Coronary artery (tissue), 2 donors: Measurements from ENCODE around the gene OTUB2.

ENCODE experiments used
- DNase-seq: peaks from one replicate; pipeline ENCODE4 v3.0.0-alpha.2; 2017; ENCODE audit warnings: low spot score
- H3K27ac ChIP-seq, 2 donors: fragments of 200-600 bp; sonication (generic); one replicate each; pipeline ENCODE4 v1.5.1; 2016 to 2019
- H3K4me3 ChIP-seq: fragments of 200-600 bp; sonication (generic); 2 replicates; pipeline ENCODE4 v1.5.1; 2016; ENCODE audit warnings: mild to moderate bottlenecking, moderate library complexity
- TF ChIP-seq, protein P1 (sequence below): fragments of 200-600 bp; sonication (generic); IDR thresholded peaks from one replicate; pipeline ENCODE4 v1.5.1; 2019; ENCODE audit warnings: antibody characterized with exemption

OTUB2 gene

DNA sequence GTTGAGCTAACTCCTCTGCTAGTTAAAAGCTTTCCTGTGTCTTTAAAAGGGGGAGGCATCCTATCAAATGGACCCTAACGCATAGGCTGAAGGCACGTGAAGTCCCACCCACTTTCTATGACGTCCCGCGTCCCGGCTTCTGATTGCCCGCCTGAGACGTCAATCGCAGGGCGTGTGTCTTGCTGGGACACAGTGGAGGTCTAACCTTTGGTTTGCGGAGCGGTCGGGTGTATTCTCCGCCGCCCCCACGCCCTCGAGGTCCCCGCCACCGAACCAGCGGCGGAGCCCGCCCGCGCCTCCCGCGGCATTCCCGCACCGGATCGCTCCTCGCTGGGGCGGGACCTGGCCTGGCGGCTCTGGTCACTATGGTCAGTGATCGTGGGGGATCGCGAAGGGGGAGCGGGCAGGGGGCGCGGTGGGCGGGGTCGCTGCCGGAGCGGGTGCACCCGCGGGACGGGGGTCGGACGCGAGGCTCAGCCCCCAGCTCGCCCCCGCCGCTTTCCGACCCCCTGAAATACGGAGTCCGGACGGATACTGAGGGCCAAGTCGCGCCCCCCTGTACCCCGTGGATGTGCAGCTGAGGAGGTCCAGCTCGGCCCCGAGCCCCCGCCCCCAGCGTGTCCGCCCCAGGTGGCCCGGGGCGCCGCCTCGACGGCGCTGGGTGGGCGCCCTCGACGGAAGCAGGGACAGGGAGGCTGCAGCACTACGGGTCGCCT, at the start of gene OTUB2:
Gene OTUB2 (plus strand): TSS at position 168 of the 716 bp plus-strand sequence. CDS start 198 bp downstream, at position 366.
- H3K27ac ChIP-seq, result no peak within 1 kb of the TSS

GRCh38 chr14:93976477-93977057, 49.6 kb upstream of the OTUB2 start, which contains the start of gene ASB2:
Gene ASB2, minus strand, starts transcription at chr14:93976570. Its CDS starts 12,031 bp downstream, at chr14:93964539.
- TF ChIP-seq, protein P1, sequence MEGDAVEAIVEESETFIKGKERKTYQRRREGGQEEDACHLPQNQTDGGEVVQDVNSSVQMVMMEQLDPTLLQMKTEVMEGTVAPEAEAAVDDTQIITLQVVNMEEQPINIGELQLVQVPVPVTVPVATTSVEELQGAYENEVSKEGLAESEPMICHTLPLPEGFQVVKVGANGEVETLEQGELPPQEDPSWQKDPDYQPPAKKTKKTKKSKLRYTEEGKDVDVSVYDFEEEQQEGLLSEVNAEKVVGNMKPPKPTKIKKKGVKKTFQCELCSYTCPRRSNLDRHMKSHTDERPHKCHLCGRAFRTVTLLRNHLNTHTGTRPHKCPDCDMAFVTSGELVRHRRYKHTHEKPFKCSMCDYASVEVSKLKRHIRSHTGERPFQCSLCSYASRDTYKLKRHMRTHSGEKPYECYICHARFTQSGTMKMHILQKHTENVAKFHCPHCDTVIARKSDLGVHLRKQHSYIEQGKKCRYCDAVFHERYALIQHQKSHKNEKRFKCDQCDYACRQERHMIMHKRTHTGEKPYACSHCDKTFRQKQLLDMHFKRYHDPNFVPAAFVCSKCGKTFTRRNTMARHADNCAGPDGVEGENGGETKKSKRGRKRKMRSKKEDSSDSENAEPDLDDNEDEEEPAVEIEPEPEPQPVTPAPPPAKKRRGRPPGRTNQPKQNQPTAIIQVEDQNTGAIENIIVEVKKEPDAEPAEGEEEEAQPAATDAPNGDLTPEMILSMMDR, result no peak
- no peak for DNase-seq
- H3K27ac ChIP-seq, result peak within 1 kb of the TSS; percentile 75 to 92
- peak within 1 kb of the TSS; percentile 70 for H3K4me3 ChIP-seq

More for the DNA sequence above, at the start of gene OTUB2:
- TF ChIP-seq, protein P1, result no peak
- peak within 1 kb of the TSS; percentile 85 for H3K4me3 ChIP-seq
- DNase-seq, result peak; percentile 98

DNA sequence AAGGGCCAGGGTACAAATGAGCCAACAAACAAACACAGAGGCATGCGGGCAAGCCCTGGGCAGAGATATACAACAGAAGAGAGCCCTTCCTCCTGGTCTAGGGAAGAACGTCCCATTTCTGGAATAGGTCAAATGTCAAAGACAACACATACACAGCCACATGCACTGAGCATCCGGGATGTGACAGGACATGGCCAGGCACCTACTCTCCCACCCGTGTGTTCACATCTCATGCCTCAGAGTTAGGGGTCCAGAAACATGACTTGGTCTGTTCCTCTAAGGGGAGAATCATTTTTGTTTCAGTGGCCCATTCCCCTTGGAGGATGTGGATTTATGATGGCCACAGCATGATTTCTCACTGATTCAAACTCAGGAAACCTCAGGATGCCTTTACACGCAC, 49.0 kb upstream of the OTUB2 start:
- peak overlapping the region; percentile 70 for H3K4me3 ChIP-seq
- peak overlapping the region; percentile 75 to 92 for H3K27ac ChIP-seq
- TF ChIP-seq, protein P1, result no peak

DNA sequence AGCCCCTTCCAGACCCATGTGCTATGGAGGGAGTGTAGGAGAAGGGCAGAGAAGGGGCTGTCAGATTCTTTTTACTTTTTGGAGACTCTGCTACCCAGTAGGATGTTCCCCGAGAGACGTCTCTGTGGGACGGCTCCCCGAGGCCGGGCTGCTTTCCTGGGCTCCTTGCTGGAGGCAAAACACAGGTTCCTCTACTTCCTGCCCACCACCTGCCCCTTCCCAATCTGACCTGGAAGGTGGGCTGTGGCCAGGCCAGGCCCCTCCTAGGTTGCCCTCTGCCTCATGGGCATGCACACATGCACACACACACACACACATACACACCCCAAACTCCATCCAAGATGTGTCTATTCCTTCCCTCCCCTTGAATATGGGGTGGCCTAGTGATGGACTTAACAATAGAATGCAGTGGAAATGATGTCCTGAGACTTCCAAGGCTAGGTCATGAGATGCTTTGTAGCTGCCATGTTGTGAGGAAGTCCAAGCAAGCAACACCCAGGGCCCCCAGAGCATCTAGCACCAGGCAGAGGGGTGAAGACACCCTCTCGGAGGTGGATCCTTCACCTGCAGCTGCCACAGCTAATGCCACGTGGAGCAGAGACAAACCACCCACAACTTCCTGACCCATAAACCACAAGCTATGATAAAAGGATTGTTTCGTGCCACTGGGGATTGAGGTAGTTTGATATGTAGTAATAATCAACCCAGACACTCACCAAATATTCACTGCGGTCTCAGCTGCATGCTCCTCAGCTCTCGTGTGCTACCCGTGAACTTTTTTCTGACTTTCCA, 48.2 kb upstream of the OTUB2 start:
- DNase-seq, result no peak
- Histone ChIP-seq H3K27ac (peak overlapping the region; percentile 75 to 92), H3K4me3 (no peak overlapping the region)
- TF ChIP-seq, protein P1, result no peak

More for the DNA sequence above, 49.0 kb upstream of the OTUB2 start:
- no peak for DNase-seq

- Histone ChIP-seq H3K4me3 (no peak overlapping the region), H3K27ac (peak overlapping the region; percentile 75 to 92)
- TF ChIP-seq, protein P1, result no peak
- DNase-seq, result no peak
These were observed 47.4 kb upstream of the OTUB2 start for GRCh38 chr14:93978735-93979134.

GRCh38 chr14:93980456-93981201, 45.5 kb upstream of the OTUB2 start:
- TF ChIP-seq, protein P1, result no peak
- peak; percentile 86 for DNase-seq
- Histone ChIP-seq H3K4me3 (no peak overlapping the region), H3K27ac (peak overlapping the region; percentile 76 to 92)
